Loucy (cell line): ENCODE measurements around the gene STOM.

ENCODE experiments used
- CTCF ChIP-seq: fragments of 200-600 bp; sonication (generic); conservative IDR thresholded peaks from 2 replicates; pipeline ENCODE4 v1.5.1; 2014; ENCODE audit warnings: mild to moderate bottlenecking, antibody characterized with exemption, low read length
- EZH2phosphoT487 ChIP-seq: fragments of 200-600 bp; IDR thresholded peaks from 2 replicates; pipeline ENCODE4 v1.6.1; 2018; ENCODE audit warnings: antibody characterized with exemption, mild to moderate bottlenecking, moderate library complexity, borderline replicate concordance

- no peak for TF ChIP-seq CTCF
- no peak for TF ChIP-seq EZH2phosphoT487
These were observed 16.6 kb upstream of the STOM start for GRCh38 chr9:121386442-121387175.
